GM19351 (cell line): ENCODE data around the gene AVPR2.

Experiments used
- ATAC-seq: cut with Tn5 transposase; IDR thresholded peaks from one replicate; pipeline ENCODE4 v1.9.1; 2021; ENCODE audit warnings: mild to moderate bottlenecking, moderate library complexity; ENCODE audit not compliant: unreplicated experiment

AVPR2 gene

DNA sequence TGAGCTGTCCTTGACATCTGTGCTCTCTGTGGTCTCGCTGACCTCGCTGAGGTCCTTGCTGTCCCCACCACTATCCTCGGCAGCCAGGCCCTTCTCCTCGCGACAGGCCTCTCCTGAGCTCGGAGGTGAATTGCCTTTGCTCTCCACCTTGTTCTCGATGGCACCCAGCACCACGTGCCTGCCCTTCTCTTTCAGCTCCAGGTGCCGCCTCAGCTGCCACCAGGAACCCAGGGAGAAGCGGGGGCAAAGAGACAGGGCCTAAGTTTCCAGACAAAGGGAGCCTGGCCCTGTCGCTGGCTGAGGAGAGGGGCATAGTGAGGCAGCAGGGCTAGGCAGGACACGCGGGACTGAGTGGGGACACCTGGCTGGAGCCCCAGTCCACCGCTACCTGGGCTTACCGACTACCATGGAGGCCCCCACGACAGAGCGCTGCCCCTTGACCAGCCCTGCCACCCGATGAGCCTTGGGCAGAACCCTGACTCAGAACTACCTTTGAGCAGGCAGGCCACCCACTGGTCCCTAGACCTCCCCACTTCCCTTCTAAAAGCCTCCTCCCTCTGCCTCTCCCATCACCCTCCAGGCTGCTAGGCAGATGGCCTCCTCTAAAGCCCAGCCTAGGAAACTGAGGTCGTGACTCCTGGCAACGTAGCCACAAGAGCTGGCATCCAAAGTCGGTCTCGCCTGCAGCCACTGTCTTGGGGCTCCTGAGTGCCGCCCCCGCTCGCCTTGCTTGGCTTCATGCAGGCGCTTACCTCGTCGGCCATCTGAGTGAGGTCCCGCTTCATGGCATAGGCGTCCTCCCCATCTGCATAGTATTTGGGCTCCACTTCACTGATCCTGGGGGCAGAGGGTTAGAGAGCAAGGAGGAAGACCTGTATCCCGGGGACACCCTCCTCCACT is 25.8 kb downstream of the AVPR2 start:
- no peak for ATAC-seq

DNA sequence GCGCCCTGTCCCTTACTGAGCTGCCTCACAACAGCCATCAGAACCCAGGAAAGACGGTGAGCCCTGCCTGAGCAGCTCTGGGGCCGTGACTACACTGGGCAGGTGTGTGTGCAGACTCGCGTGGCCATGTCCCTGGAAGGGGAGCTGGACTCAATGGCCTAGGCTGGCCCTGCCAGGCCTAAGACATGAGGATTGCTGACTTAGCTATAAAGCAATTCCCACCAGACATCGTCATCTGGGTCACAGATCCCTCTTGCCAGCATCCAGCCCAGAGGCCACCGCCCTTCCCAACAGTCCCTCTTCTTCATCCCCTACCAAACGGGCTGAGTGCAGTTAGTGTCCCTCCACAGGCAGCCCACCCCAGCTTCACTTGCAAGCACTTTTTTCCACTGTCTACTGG is 26.7 kb downstream of the AVPR2 start:
- ATAC-seq: no peak

- no peak for ATAC-seq
These were observed 27.3 kb downstream of the AVPR2 start for GRCh38 chrX:153931748-153932147.

DNA sequence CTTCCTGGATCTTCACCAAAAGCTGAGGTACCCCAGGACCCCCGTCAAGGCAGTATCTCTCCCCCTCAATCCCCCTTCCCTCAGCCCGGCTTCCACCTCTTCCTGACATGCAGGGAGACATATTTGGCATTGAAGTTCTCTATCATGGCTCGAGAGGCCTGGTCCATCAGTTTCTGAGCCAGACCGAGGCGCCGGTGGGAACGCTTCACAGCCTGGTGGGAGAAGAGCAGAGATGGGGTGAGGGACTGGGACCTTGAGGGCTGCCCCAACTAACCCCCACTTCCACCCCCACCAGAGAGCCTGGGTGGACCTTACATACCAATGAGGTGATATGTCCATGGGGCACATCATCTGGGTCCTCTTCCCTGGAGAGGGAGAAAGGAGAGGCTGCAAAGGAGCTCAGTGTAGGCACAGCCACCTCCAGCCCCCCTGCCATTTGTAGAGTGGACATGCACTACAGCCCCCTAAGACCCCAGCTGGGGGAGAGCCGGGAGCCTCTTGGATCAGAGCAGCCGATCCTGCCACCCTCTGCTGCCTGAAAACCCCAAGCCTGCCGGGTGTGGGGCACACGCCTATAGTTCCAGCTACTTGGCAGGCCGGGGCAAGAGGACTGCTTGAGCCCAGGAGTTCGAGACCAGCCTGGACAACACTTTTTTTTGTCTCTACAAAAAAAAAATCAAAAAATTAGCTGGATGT is 27.9 kb downstream of the AVPR2 start:
- no peak for ATAC-seq

DNA sequence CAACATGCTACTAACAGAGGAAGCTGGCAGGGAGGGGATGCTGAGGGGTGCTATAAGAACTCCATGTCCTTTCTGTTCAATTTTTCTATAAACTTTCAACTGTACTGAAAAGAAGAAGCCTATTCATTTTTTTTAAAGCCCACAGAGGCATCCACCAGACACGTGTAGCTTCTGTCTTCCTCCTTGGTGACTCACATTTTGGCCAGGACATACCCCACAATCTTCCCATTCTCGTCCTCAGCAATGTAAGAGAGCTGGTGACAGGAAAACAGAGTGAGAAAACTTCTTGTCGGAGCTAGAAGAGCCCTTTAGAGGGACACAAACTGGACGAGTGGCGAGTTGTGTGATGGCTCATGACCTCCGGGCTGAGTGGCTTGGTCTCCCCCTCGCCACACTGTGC is 29.3 kb downstream of the AVPR2 start:
- no peak for ATAC-seq

GRCh38 chrX:153934148-153934761 is 29.8 kb downstream of the AVPR2 start:
- ATAC-seq: peak; percentile 12

- ATAC-seq: peak; percentile 86
These were observed 30.4 kb downstream of the AVPR2 start, which contains the start of gene NAA10 for GRCh38 chrX:153934762-153935325. Gene NAA10 (minus strand): TSS chrX:153935037. CDS start chrX:153934904, 133 bp downstream.

DNA sequence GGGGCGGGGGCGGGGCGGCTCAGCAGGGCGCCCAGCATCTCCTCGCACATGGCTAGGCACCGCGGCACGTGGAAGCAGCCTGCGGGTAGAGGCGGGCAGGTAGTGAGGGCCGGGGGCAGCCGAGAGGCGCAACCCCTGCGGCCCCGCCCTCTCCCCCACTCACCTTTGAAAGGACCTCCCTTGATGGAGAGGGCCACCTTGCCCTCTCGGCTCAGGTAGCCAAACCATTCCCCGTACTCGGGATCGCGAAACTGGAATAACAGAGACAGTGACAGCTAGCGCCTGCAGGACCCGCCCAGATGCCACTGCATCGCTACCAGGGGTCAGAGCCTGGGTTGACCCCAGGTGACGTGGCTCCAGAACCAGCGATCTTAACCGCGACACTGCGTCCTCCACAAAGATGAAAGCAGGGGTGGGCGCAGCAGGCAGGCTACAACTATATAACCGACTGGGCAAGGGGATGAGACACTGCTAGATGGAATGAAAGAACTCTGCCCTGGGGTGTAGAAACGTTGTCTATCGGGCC is 30.9 kb downstream of the AVPR2 start:
- ATAC-seq: no peak

DNA sequence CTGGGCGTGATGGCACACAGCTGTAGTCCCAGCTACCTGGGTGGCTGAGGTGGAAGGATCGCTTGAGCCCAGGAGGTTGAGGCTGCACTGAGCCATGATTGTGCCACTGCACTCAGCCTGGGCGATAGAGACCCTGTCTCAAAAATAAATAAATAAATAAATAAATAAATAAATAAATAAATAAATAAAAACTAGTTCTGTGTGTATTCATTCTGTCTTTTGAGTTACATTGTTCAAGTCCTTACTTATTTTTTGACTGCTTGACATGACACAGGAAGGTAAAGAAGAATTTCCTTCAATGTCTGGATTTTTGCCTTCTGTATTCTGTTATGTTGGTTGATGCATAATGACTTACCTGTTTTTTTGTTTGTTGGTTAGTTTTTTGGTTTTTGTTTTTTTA is 32.6 kb downstream of the AVPR2 start:
- no peak for ATAC-seq

DNA sequence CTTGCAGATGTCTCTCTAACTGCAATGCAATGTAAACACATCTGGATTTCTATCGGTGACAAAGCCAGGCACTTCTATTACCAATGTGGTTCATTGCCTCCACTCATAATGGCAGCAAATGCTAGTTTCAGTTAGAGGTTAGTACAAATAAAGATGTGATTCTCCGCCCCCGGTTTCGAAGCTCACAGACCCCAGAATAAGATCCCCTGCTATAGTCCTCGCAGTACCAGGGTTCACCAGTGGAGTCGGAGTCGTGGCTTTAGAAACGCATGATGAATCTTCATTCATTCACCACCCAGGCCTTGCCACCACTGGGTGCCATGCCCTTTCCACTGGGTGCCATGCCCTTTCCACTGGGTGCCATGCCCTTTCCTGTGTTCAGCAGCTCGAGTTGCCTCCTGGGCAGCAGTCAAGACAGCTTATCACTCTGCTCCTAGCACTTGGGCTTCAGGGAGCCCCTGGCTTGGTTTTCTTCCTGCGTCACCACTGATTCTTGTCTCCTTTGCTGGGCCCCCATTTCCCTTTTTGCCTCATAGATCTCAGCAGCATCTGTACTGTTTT is 33.8 kb downstream of the AVPR2 start:
- no peak for ATAC-seq

DNA sequence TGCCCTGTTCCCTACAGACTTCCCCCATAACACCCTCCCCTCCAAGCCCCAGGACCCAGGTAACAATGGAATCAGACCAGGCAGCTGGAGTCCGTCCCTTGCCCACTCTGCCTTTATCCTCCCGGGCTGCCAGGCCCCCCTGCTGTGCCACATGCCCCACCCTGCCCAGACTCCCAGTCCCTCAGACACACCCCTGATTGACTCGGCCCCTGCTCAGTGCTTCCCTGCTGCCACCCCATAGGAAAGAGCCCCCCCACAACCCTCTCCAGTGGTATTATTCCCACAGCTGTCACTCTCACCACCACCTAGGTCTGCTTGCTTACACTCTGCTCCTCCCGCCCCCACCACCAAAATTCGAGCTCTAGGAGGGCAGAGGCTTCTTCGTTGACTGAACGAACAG is 35.1 kb downstream of the AVPR2 start:
- no peak for ATAC-seq

GRCh38 chrX:153941336-153942252 is 37.1 kb downstream of the AVPR2 start:
- no peak for ATAC-seq

DNA sequence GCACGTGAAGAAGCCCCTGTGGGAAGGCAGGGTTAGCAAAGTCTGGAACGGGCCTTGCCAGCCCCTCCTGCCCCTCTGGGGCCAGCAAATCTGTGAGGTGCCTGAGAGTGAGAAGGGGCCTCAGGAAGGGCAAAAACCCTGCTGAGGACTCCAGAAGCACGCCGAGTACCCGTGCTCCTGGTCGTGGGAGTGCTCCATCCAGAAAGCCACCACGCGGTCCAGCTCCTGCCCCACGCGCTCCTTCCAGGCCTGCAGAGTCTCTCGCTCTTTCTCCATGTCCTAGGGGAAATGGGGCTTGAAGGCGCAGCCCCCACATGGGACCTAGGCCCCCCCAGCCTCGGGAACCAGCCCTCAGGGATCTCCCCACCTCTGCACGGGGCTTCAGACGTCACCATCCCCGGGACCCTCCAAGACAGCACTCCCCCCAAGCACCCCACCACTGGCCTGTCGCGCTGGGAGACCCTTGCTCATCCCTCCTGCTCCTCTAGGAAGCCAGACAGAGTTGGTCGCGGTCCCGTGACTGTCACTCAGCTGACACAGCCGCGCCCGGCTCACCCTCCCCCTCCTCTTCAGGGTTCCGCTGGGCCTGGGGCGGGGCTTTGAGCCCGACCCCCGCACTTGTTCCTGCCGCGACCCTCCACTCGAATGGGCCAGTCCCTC is 39.8 kb downstream of the AVPR2 start, which contains the start of gene RENBP:
RENBP (minus strand) TSS at position 504 of the 660 bp plus-strand sequence; CDS start at position 471, 33 bp downstream.
- ATAC-seq: no peak

DNA sequence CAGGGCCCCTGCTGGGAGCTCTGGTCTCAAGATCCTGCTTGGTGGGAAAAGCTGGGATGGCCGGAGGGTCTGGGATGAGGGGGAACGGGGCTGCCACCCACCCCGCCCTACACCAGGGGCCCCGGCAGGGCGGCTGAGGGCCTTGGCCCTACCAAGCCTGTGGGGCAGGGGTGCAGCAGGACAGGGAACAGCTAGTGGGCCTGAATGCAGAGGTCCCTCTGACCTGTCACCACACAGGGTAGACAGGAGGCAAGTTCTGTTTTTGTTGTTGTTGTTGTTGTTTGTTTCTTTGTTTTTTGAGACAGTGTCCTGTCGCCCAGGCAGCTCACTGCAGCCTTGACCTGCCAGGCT is 40.3 kb downstream of the AVPR2 start:
- no peak for ATAC-seq

- no peak for ATAC-seq
These were observed 41.8 kb downstream of the AVPR2 start for GRCh38 chrX:153945956-153946943.

GRCh38 chrX:153947009-153947769 is 42.7 kb downstream of the AVPR2 start:
- ATAC-seq: peak; percentile 86

DNA sequence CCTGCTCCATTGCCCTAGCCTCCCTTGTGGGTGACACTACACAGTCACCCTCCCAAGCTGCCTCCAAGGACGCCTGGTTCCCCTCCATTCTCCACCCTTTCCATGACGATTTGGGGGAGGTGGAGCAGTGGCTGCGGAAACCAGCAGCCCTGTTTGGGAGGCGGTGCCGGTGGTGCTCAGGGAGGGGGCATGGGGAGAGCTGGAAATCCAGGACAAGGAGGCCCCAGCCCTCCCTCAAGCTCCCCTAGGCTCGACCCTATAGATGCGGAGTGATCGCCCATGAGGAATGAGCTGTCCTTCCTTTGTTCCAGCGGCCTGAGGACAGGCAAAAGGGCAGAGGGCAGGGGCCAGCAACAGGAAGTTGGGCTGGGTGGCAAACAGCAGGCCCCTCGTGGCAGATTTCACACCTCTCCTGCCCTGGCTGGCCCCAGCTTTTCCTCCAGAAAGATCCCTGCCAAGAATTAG is 43.6 kb downstream of the AVPR2 start:
- no peak for ATAC-seq
